Medulla oblongata (tissue), 1 donor: ENCODE results near the gene RERE.

Experiments
- DNase-seq: peaks from one replicate; pipeline ENCODE4 v3.0.0-alpha.2; 2015; ENCODE audit errors: extremely low spot score

The RERE gene

DNA sequence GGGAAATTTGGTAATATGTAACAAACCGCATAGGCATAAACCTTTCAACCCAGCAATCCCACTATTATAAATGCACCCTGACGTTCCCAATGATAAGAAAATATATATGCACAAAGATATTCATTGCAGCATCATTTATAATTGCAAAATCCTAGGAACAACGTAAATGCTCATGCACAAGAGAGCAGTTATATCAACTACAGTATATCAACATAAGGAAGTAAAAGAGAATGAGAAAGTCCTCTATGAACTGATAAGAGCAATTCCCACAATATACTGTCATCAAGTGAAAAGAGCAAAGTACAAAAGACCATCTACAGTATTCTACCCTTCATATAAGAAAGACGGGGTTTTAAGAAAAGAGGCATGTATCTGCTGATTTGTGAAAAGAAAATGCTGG lies 269.6 kb downstream of the RERE start:
- DNase-seq, result no peak

DNA sequence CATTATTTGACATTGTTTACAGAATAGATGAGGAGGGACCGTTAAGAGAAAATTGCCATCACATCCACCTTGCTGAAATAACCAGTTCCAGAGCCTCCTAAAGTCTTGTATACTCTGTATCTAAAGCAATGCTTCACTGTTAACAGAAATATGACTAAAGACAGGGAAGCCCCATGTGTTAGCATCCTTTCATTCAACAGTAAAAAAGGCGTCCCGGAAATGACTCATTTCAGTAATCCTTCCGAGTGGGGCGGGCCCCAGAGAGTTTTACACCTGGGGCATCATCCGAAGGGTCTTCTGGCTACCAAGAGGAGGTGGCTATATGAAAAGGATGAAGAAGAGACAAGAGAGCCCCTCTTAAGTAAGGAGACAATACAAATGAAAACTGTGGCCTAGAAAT lies 272.4 kb downstream of the RERE start:
- no peak for DNase-seq

DNA sequence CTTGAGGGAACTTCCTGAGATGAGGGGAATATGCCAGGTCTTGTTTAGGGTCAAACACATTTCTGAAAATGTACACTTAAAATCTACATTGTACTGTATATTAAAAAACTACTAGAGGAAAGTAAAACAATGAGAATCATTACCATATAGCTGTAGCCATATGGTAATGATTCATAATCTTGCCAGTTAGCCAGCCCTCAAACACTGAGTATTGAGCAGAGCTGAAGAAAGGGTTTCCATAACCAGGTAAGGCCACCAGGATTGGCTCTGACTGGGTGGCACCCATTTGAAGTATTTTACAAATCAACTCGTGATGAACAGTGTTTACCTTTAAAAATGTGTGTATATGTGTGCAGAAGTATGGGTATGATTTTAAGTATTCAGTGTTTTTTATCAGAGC lies 272.8 kb downstream of the RERE start:
- DNase-seq, result no peak

DNA sequence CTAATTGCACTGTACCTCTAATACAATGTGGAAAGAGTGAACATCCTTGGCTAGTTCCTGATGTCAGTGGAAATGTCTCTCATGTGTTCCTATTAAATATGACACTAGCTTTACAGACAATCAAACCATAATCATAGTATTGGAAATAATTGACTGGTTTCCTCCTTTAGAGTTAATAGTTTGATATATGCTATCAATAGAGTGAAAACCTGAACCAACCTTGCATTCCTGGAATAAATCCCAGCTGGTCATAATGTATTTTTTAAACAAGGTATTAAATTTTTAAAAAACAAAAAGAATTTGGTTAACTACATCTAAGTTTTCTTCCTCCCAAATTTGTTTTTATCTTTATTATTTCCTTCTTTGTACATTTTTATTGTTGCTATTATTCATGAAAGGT lies 273.5 kb downstream of the RERE start:
- no peak for DNase-seq

DNA sequence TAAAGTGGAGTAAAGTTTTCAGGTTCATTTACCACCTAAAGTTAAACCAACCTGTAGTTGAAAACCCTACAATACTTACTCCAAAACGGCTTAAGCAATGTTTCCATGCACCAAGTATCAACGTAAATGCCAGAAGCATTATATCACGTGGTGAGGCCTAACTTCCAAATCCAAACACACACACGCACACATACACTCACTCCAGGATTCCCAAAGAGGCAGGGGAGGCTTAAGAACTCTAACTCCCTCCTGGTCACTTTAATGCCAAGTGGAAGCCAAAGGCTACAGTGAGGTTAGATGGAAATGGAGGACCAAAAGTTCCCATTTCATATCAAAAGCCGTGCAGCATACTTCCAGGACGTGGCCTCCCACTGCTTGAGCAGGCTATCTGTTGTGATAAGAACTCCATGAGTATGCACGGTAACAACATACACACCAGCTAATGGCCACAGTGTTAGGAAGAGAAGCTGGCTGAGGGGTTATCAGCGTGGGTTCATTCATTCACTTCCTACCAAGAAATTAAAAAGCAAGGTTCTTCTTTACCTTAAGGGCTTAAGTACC lies 275.4 kb downstream of the RERE start:
- DNase-seq, result no peak

DNA sequence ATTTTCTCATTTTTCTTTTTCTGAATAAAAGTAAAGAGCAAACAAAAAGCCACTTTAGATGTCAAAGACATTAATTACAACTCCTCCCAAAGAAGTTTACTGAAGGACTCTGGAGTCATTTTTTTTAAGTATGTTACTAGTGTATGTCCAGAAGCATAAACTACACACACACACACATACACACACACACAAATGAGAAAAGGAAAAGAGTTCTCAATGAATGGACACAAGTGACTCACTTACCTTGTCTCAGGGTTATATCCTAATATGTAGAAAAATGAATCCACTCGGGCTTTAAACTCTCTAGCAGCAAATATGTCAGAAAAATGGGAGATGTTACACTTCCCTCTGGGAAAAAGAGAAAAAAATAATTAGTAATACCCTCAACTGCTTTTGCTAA lies 276.5 kb downstream of the RERE start:
- DNase-seq, result no peak

DNA sequence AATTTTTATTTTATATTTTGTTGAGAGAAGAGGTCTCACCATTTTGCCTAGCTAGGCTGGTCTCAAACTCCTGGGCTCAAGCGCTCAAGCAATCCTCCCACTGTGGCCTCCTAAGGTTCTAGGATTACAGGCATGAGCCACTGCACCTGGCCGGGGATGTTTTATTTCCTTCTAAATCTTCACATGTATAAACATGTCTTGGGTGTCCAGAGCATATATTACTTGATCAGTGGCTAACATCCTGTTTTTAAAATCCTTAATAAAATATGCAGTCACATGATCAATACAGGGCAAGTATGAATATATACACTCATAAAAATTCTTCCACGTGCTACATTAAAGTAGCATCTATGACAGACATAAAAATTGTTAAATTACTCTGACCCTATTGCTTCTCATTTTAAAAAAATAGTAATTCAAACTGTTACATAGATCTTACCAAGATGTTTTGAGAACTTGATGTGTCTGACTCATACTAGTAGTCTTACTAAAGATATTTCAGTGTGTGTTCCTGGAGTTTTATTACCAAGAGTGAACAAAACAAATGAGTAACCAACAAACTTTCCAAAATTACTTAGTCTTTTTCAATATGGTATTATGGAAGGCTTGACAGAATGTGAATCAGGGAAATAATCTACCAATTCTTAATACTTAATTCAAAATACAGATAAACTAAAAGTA lies 277.0 kb downstream of the RERE start:
- no peak for DNase-seq

DNA sequence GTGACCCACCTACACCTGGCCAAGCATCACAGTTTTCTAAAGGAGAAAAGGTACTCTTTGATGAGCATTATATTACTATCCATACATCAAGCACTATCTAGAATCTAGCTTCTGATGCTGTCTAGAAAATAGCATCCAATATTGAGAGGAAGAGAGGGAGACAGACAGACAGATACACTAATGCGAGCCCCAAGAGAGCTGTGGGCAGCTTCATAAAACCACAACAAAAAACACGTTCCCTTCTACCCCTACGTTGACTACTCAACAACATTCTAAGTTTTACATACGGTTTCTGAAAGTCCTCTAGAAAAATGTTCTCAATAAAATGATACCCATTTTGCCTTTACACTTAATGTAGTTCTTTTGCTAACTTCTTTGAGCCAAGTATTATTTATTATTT lies 277.8 kb downstream of the RERE start:
- DNase-seq, result no peak

DNA sequence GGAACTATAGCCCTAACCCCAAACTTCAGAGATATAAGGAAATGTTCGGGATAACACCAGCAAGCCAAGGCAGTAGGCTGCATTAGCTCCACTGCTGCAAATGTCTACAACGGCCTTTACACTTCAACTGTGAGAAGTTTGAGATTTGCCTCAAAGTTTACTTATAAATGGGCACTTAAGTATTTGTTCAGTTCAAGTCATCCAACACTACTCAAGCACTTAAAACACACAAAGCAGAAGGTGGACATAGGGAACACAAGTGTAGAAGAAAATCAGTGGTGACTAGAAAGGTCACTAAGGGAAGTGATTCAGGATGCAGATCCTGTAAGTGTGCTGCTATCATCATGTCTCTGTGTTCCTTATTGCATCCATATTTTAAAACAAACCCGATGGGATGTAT lies 278.9 kb downstream of the RERE start:
- DNase-seq, result no peak

DNA sequence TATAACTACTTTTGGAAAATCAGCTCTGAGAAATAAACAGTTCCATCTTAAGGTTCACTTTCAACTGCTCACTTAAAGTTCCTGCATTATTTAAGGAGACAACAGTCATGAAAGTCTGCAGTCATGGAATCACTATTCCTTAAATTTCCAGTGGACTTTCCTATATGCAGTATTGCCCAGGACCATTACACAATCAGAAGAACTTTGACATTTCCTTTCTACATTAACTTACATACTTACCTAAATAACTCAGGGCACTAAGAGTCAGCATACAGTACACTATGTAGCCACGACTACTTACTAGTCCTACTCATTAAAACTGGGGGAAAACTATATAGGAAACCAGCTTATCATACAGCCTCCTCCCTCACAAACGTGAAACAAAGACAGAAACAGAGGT lies 279.4 kb downstream of the RERE start:
- DNase-seq, result no peak

DNA sequence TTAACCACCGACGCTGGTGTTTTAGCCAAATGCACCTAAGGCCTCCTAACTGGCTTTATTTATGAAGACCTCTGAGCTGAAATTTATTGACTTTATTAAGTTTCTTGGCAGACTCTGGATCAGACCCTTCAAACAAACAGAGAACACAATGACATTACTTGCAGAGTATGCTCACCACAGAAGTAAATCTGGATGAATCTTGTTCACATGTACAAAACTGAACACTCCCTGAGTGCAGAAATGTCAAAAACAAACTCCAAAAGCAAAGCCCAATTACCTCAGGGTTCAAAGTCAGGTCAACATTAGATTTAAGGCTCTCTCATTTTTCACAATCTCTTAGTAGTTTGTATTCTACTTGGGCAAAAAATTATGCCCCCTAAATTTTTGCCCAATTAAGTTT lies 280.9 kb downstream of the RERE start:
- DNase-seq, result no peak

DNA sequence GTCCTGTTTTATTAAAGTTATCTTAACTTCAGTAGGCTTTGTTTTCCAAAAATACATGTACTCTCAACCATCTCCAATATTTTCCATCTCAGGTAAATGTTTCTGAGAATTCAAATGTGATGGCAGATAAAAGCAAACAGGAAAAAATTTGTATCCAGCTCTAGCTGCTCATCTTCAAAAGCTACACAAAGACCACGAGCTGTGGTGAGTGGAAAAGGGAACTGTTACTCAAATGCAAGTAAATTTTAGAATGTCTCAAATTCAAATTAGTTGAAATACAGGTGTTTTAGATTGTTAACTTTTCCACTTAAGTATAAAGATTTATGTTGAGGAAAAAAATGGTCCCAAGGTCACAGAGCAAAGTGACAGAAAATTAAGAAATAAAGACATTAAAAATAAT lies 283.5 kb downstream of the RERE start:
- no peak for DNase-seq

DNA sequence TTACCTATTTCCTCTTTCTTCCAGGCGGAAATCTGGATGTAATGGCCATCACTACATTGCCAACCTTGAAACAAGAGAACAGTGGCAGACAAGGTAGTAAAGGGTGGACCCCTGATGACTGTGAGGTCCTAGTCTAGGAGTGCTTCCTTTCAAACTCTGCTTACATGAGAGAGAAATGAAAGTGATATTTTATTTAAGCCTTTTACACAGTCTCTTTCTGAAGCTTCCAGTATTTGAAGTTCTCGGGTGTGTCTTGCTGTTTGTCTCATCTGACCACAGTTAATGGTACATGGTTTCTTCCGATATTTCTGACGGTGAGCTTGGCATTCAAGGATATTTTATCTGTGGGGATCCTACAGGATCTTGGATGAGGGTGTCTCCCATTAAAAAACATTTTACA lies 284.3 kb downstream of the RERE start:
- no peak for DNase-seq

DNA sequence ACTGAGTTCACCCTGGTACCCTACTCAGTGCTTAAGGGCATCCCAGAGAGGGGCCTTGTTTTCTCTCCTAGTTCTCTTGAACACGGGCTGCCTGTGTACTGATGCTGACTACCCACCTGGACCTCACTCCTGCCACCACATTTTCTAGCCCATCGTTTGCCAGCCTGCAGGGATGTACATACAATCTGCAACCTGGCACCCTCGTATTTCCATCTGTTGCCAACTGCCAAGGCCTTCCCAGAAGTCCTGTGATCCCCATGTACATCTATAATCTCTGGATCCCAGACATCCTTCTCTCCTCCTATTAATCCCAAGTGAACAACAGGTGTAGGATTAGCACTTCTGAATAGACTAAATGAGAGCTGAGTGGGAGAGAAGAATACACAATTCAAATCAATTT lies 287.5 kb downstream of the RERE start:
- DNase-seq, result no peak

DNA sequence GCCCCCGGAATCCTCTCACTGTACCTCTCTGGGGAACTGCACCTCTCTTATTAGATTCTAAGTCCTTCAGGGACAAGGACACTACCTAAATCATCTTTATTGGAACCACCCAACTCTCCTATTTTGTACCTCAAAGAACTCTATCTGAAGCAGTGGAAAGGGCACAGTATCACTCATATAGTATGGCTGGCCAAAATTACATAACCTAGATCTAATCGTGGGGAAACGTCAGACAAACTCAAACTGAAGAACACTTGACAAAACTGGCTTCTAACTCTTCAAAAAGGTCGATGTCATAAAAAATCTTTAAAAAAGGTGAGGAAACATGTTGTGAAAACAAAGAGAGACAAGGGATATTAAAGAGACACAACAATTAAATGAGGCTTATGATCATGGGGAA lies 289.5 kb downstream of the RERE start:
- no peak for DNase-seq

DNA sequence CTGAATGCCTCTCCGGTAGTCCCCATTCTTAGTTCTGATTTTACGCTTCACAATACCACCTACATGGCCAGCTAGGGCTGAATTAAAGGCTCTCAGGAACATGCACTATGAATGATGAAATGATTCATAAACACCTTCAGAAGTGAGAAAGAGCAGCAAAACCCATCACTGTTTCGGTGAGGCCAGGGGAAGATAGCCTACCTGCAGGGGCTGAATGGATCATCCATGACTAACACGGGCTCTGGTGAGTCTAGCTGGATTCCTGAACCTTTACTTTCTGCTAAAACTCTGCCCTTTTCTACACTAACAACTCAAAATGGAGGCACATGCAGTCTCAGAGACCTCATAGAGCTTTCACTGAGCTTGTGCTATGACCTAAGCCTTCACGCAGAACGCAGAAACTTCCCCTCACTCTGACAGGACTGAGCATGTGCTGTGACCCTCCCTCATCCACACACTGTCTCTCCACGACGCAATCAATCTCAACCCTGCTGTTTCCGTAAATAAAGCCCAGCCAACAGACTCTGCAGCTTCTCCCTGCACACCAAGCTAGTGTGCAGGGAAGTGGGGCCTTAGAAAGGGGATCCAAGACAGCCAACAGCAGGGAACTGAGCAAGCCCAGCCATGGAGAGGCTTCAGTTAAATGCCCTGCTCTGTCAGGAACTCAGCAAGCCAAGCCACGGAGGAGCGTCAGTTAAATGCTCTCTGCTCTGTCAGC lies 291.7 kb downstream of the RERE start:
- peak; percentile 98 for DNase-seq

DNA sequence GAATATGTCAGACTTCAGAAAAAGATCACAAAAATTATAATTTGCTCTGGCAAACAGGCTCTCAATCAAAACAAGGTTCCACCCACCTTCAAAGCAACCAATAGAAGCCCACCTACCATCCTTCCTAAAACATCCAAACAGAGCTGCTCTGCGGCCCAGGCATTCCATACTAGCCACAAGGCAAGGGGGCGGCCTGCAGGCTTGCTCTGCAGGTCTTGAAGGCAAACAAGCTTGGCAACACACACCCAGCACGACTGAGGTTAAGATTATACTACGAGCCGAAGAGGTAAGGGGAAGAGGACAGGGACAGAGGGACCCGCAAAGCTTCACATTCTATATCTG lies 292.3 kb downstream of the RERE start:
- peak; percentile 43 for DNase-seq

DNA sequence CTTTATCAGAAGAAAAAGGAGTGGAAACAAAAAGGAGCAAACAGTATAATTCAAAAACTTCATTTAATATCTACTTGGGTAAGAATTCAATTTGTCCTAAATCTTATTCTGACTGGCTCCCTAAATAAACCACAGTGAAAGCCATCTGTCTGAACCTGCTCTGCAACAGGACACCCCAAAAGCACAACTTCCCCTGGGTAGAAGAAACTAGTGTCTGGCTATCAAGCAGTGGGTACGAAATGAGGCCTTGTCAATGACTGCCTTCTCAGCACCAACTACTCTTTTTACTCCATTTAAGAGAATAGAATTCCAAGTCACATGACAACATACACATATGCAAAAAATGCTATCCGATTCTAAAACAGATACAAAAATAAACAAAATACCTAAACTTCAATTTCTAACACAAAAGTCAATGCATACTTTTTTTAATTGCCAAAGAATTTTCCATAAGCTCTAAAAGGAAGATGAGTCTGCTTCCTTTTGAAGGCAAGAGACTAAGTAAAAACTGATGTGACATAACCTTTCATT lies 292.7 kb downstream of the RERE start:
- DNase-seq, result peak; percentile 57

DNA sequence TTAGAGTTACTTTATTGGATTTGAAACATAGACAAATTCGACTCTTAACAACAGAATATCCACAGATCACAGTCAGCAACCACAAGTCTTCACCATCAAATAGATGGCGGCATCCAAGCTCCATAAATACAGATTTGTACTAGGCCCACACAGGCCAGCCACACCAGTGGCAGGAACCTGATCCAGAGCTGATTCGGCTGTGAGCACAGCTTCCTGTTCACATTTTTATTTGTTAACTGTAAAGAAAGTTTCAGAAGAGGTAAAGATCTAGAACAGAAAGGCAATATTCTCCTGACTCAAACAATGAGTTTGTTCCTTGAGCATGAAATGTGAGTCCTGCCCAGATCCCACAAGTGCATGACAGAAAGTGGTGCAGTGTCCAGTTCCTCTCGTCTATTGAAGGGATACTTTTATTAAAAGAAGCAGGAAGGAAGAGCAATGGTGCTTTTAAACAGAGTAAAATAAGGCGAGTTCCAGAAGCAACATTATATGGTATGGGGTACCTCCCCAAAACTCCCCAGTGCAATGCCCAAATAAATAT lies 293.7 kb downstream of the RERE start:
- DNase-seq, result peak; percentile 53

DNA sequence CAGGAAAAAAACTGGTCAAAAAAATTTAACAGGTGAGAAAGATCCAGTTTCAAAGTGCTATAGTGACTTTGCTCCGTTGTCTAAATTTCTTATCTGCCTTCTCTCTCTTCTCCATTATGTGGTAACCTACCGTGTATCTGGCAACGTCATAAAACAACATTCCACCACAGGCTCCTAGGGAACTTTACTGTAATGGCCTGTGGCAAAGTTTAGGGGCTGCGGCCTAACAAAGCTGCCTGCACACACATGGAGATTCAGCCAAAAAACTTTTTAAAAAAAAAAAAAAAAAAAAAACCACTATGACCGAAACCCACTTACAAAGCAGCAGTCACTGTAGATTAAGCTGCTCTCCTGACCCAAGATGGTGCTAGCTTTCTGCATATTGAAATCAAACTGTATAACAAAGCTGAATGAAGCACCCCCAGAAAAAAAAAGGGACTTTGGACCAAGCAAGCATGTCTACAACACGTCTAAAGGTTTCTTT lies 296.9 kb downstream of the RERE start:
- no peak for DNase-seq

DNA sequence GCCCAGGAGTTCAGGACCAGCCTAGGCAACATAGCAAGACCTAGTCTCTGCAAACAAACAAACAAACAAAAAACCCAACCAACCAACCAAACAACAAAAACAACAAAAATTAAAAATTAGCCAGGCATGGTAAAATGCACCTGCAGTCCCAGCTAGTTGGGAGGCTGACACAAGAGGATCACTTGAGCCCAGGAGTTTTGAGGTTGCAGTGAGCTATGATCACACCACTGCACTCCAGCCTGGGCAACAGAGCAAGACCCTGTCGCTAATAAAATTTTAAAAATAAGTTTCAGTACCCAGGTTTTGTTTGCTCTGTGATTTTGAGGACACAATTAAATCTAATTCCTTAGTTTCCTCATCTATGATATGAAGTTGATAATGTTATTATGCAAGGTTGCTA lies 298.3 kb downstream of the RERE start:
- no peak for DNase-seq

DNA sequence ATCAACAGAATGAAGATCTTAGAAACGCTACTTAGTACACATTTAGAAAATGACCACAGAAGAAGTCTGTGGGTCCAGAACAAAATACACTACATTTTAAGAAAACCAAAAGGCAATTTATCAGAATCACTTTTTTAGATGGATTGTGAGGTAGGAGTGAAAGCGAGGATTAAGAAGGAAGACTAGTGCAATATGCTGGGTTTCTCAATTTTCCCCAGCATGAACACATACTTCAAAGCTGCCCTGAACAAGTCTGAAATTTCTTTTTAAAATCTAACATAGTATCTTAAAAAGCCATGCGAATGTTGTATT lies 299.0 kb downstream of the RERE start:
- DNase-seq, result no peak
